Measurements from ENCODE around the gene MESP2.

The MESP2 gene

DNA sequence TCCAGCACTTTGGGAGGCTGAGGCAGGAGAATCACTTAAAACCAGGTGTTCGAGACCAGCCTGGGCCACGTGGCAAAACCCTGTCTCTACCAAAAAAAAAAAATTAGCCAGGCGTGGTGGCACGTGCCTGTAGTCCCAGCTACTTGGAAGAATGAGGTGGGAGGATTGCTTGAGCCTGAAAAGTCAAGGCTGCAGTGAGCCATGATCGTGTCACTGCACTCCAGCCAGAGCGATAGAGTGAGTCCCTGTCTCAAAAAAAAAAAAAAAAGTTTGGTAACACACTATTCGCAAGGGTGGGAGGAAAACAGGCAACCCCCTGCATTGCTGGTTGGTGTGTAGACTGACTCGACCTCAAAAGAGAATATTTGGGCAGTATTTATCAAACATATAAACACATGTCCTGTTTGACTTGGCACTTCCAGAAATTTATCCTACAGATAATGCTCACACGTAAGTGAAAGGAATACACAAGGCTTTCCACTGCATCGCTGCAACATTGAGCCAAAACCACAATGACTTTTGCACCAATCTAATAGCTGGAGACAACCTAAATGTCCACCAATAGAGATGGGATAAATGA lies 41.7 kb downstream of the MESP2 start:
- DNase-seq (ENCODE audit: low read depth): no peak

DNA sequence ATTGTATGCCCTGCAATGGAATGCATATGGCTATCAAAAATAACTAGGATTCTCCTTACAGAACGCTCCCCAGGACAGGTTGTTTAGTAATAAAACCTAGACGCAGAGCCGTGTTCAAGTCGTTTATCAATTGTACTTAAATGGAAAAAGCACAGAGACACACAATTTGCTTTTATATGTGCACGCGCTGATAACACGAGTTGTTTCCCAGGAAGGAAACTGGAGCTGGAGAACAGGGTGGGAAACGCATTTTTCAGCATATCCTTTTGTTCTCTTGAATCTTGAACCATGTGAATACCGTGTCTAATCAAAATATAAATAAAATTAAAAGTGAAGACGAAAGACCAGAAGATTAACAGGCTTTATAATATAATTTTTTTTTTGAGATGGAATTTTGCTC lies 42.2 kb downstream of the MESP2 start:
- no peak for DNase-seq (ENCODE audit: low read depth)

DNA sequence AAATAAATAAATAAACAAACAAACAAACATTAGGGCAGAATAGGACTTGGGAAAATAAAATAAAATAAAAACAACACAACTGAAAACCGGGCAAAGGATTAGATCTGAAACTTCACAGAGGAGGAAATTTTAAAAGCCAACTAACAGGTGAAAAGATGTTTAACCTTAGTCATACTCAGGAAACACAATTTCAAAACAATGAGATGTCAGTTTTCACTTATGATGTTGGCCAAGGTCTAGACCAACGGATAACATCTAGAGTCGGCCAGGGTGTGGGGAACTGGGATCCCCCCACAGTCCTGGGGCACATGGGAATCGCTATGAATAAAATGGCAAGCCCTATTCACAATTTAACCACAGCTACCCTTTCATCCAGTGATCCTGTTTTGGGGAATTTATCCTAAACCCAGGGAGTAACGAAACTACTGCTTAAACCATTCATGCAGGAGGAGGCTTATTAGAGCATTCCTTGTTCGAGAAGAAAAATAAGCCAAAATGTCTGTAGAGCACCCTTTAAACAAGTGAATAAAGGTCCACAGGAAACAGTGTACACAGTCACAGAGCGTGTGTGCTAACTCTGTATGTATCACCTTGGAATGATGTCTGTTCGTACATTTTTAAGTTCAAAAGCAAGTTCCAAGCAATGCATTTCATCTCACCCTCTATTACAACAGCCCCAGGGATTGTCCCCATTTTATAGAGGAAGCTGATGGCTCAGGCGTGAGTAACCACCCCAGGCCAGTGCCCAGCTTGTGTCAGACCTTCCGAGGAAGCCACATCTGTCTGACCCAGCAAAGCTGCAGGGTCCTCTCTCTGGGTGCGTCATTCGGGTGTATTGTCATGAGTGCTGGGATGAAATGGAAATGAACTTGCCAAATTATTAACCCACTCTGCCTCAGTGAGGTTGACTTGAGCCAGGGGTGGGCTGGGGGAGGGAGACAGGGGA lies 44.8 kb downstream of the MESP2 start:
- DNase-seq (ENCODE audit: low read depth): no peak

DNA sequence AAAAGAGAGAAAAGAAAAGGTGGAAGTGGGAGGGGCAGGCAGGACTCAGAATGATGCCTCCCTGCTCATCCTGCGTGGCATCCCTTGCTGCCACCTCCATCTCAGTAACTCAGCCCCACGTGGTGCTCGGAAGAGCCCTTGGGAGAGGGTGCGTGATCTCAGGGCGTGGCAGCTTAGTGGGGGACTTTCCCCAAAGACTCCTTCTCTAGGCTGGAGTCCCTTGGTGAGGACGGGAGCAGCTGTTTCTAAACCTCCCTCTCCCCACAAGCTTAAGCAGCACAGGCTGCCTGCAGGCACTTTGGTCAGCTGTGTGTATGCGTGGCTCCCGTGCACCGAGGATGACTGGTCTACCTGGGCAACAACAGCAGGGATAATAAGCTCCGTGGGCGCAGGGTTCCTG lies 45.9 kb downstream of the MESP2 start:
- no peak for DNase-seq (ENCODE audit: low read depth)

DNA sequence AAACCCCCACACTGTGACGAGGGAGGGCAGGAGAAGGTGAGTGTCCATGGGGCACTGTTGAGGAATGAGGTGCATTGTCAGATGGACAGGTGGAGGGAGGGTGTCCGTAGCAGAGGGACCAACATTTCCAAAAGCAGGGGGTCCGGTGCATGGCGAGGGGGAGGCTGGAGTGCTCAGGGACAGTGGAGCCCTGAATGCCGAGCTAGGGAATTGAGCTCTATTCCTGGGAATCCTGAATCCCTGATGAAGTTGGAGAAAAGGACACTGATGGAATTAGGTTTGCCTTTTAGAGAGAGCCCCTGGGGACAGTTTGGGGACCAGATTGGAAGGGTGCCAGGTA lies 46.4 kb downstream of the MESP2 start:
- no peak for DNase-seq (ENCODE audit: low read depth)

DNA sequence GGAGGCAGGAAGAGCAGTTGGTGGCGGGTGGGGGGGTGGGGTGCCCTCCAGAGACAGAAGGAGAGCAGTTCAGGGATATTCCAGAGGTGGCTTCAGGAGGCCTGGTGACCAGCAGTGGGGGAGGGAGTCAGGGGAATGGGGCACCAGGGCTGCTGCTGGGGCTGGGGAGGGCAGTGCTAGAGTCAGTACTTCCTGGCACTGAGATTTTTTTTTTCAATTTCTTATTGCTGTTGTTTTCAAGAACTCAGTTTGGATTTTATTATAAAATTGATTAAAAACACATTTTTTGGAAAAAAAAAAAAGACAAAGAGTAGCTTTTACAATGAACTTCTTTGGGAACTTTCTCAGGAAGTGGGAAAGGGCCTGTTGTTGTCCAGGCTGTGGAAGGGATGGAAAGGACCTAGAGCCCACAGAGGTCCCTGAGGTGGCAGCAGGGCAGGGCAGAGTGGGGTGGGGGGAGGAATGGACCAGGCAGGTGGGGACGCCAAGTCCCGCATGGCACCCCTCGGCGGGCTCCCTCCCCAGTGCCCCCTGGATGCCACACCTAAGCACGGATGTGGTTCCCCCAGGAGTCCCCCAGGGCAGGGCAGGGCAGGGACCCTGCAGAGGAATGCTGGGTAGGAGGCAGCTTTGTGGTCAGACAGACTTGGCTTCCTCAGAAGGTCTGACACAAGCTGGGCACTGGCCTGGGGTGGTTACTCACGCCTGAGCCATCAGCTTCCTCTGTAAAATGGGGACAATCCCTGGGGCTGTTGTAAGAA lies 47.0 kb downstream of the MESP2 start:
- no peak for DNase-seq (ENCODE audit: low read depth)

DNA sequence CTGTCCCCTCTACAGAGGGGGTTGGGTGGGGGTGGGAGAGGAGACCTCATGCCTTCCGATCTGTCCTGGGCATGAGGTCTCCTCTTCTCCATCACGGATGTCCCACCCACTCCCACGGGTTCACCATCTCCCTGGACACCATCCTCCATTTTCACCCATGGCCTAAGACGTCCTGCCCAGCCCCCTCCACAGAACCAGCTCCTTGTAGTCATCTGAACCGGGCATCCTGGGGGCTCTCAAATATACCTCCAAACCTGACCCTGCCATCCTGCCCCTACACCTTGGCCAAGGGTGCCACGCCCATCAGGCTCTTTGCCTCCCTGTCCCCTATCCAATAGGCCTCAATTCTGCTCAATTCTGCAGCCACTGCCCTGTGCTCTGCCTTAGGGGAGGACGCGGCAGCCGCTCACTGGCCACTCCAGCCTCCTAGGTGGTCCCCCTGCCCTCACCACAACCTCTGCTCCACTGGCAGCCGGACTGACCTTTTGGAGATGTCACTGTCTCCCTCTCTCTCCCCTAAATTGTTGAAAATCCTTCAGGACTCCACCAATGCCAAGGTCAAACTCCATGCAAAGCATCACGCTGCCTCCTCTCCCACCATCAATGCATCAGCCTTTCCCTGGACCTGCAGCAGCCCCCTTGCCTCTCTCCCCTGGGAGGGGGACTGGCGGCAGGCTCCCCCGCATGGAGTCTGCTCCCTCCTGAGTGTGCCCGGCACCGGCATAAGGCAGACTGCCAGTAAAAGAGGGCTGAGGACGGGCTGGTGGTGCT lies 47.9 kb downstream of the MESP2 start:
- no peak for DNase-seq (ENCODE audit: low read depth)

DNA sequence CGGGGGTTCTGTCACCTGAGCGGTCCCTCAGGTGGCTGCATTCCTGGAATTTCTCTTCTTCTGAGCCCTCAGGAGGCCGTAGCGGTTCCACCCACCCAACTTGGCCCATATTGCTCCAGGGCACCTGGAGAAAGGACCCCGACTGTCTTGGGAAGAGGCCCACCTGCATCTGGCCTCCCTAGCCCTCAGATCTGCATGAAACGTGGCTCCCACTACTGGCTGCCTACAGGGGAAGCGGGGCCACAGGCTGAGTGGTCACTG lies 48.4 kb downstream of the MESP2 start:
- no peak for DNase-seq (ENCODE audit: low read depth)

DNA sequence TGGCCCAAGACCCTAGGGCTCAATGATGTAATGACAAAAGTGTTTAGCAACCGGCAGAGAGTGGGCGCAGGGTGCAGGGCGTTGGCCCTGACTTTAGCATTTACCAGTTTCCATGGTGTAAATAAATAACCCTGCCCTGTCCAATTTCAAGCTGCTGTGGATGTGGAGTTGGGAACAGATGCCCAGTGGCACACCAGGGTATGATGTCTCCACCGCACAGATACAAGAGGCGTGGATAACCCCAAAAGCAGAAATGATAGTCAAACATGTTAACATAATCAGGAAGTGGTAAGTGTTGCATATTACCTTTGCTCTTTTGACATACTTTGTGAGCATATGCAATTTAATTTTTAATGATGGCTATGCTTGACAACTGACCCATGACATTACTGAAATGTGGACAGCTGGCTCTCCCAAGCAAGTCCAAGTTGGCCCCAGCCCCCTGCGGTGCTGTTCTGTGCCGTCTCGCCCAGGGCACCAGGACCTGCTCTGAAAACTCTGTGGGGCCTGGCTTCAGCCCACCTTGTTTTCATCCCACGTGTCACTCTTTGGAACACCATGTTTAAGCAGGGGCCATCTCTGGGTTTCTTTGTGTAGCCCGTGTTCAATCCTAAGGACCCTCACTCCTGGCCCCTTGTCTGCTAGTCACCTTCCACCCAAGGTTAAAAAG lies 49.3 kb downstream of the MESP2 start:
- DNase-seq (ENCODE audit: low read depth): no peak

DNA sequence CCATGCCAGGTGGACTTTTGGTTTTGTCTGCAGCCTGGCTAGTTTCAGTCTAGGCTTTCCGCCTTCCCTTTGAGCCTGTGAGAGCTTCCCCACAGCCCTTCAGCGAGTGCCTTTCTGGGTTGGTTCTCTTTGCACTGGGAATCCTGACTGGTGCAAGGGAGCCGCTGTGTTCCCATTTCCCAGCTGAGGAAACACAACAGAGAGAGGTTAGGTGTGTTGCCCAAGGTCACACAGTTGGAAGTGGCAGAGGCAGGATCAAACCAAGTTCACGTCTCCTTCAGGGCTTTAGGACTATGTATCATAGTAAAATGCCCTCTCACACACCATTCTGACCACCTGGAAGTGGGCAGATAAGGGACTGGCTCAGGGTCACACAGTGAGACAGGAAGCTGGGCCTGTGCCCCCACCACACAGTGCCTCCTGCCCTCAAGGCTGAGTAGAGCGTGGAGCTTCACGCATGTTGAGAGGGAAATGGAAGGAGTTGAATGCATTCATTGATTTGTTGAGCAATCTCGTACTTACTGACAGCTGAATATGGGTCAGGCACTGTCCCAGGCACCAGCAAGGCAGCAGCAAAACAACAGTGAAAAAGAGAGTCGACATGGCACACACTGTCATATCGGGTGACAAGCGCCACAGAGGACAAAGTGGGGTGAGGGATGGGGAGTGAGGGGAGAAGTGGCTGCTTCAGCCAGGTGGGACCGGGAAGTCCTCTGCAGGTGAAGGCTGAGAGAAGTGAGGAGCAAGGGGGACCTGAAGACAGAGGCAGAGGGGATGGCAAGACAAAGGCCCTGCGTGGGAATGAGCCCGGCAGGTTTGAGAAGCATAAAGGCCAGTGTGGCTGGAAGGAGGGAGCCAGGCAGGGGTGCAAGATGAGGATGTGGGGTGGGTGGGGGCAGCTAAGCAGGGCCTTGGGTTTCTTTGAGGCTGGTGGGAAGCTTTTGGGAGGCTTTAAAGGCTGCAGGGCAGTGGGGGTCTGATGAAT lies 50.8 kb downstream of the MESP2 start:
- DNase-seq (ENCODE audit: low read depth): no peak

DNA sequence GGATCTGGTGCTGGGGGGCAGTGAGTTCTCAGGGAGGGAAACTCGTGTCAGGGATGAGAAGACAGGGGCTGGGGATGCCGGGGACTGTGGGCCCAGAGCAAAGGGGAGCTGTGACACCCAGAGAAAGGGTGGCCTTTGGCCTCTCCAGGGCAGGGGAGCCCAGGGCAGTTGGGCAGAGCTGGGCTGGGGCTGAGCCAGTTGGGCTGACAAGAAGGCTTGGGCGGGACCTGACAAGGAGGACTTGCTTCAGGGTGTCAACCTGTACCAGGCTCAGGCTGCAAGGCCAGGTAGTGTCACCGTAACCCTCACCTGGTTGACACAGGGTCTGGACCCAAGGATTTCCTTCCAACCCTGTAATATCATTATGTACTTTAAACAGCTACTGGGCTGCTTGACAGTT lies 51.7 kb downstream of the MESP2 start:
- DNase-seq (ENCODE audit: low read depth): no peak

All from stimulated activated CD8-positive, alpha-beta memory T cell treated with anti-CD3 and anti-CD28 coated beads, Interleukin-15, amount 100 ng/mL, for 24 hours (primary cell).